HEK293 (cell line): ENCODE results near the gene ZBTB38.

ENCODE experiments used
- BCL11B ChIP-seq: fragments of 450-650 bp; formaldehyde crosslinking; IDR thresholded peaks from 2 replicates; pipeline ENCODE4 v1.5.1; 2016; ENCODE audit warnings: low read depth, missing biosample characterization, missing genetic modification characterization
- BCL6B ChIP-seq: fragments of 450-650 bp; formaldehyde crosslinking; IDR thresholded peaks from 2 replicates; pipeline ENCODE4 v1.5.1; 2017; ENCODE audit warnings: missing biosample characterization, missing genetic modification characterization
- INSM2 ChIP-seq: fragments of 450-650 bp; formaldehyde crosslinking; IDR thresholded peaks from 2 replicates; pipeline ENCODE4 v1.5.1; 2016; ENCODE audit warnings: missing biosample characterization, missing genetic modification characterization
- MYNN ChIP-seq: fragments of 450-650 bp; formaldehyde crosslinking; IDR thresholded peaks from 2 replicates; pipeline ENCODE4 v1.5.1; 2016; ENCODE audit warnings: missing biosample characterization, missing genetic modification characterization, borderline replicate concordance
- MZF1 ChIP-seq: fragments of 450-650 bp; formaldehyde crosslinking; IDR thresholded peaks from 2 replicates; pipeline ENCODE4 v1.5.1; 2017; ENCODE audit warnings: missing biosample characterization, missing genetic modification characterization, borderline replicate concordance
- SALL2 ChIP-seq: fragments of 450-650 bp; formaldehyde crosslinking; IDR thresholded peaks from 2 replicates; pipeline ENCODE4 v1.5.0; 2017; ENCODE audit warnings: missing biosample characterization, mild to moderate bottlenecking, missing genetic modification characterization, borderline replicate concordance
- SCRT1 ChIP-seq: fragments of 450-650 bp; formaldehyde crosslinking; IDR thresholded peaks from 2 replicates; pipeline ENCODE4 v1.5.1; 2016; ENCODE audit warnings: missing biosample characterization, missing genetic modification characterization, borderline replicate concordance
- SP2 ChIP-seq: fragments of 450-650 bp; formaldehyde crosslinking; IDR thresholded peaks from 2 replicates; pipeline ENCODE4 v1.5.1; 2016; ENCODE audit warnings: missing biosample characterization, missing genetic modification characterization
- YY2 ChIP-seq: fragments of 450-650 bp; formaldehyde crosslinking; IDR thresholded peaks from 2 replicates; pipeline ENCODE4 v1.5.1; 2016; ENCODE audit warnings: missing biosample characterization, missing genetic modification characterization
- ZBTB26 ChIP-seq: fragments of 450-650 bp; formaldehyde crosslinking; optimal IDR thresholded peaks from 2 replicates; pipeline ENCODE3; 2016; ENCODE audit warnings: missing biosample characterization, mild to moderate bottlenecking, missing genetic modification characterization
- ZNF133 ChIP-seq: fragments of 450-650 bp; formaldehyde crosslinking; IDR thresholded peaks from 2 replicates; pipeline ENCODE4 v1.5.1; 2016; ENCODE audit warnings: missing biosample characterization, missing genetic modification characterization
- ZNF138 ChIP-seq: fragments of 450-650 bp; formaldehyde crosslinking; IDR thresholded peaks from 2 replicates; pipeline ENCODE4 v1.5.1; 2016; ENCODE audit warnings: missing biosample characterization, missing genetic modification characterization, borderline replicate concordance
- ZNF23 ChIP-seq: fragments of 450-650 bp; formaldehyde crosslinking; IDR thresholded peaks from 2 replicates; pipeline ENCODE4 v1.5.1; 2016; ENCODE audit warnings: missing biosample characterization, missing genetic modification characterization, borderline replicate concordance
- ZNF26 ChIP-seq: fragments of 450-650 bp; formaldehyde crosslinking; IDR thresholded peaks from 2 replicates; pipeline ENCODE4 v1.5.1; 2016; ENCODE audit warnings: missing biosample characterization, missing genetic modification characterization
- ZNF335 ChIP-seq: fragments of 450-650 bp; formaldehyde crosslinking; conservative IDR thresholded peaks from 2 replicates; pipeline ENCODE4 v1.5.1; 2016; ENCODE audit warnings: missing biosample characterization, missing genetic modification characterization
- ZNF354C ChIP-seq: fragments of 450-650 bp; formaldehyde crosslinking; IDR thresholded peaks from 2 replicates; pipeline ENCODE4 v1.5.1; 2016; ENCODE audit warnings: missing biosample characterization, missing genetic modification characterization, low read depth, borderline replicate concordance
- ZNF391 ChIP-seq: fragments of 450-650 bp; formaldehyde crosslinking; IDR thresholded peaks from 2 replicates; pipeline ENCODE4 v1.5.1; 2016; ENCODE audit warnings: low read depth, missing biosample characterization, missing genetic modification characterization, borderline replicate concordance
- ZNF423 ChIP-seq: fragments of 450-650 bp; formaldehyde crosslinking; IDR thresholded peaks from 2 replicates; pipeline ENCODE4 v1.5.1; 2016; ENCODE audit warnings: missing biosample characterization, missing genetic modification characterization
- ZNF501 ChIP-seq: fragments of 450-650 bp; formaldehyde crosslinking; IDR thresholded peaks from 2 replicates; pipeline ENCODE4 v1.5.1; 2016; ENCODE audit warnings: missing biosample characterization, missing genetic modification characterization
- ZNF510 ChIP-seq: fragments of 450-650 bp; formaldehyde crosslinking; IDR thresholded peaks from 2 replicates; pipeline ENCODE4 v1.5.1; 2018; ENCODE audit warnings: mild to moderate bottlenecking, missing genetic modification characterization, missing biosample characterization; ENCODE audit not compliant: insufficient replicate concordance
- ZNF560 ChIP-seq: fragments of 450-650 bp; formaldehyde crosslinking; IDR thresholded peaks from 2 replicates; pipeline ENCODE4 v1.5.1; 2017; ENCODE audit warnings: missing biosample characterization, missing genetic modification characterization, borderline replicate concordance
- ZNF571 ChIP-seq: fragments of 450-650 bp; formaldehyde crosslinking; IDR thresholded peaks from 2 replicates; pipeline ENCODE4 v1.5.0; 2017; ENCODE audit warnings: missing biosample characterization, missing genetic modification characterization
- ZNF610 ChIP-seq: fragments of 450-650 bp; formaldehyde crosslinking; IDR thresholded peaks from 2 replicates; pipeline ENCODE4 v1.5.1; 2016; ENCODE audit warnings: missing biosample characterization, missing genetic modification characterization, borderline replicate concordance
- ZNF645 ChIP-seq: fragments of 450-650 bp; formaldehyde crosslinking; IDR thresholded peaks from 2 replicates; pipeline ENCODE4; 2016; ENCODE audit warnings: missing biosample characterization, missing genetic modification characterization
- ZNF658 ChIP-seq: fragments of 450-650 bp; formaldehyde crosslinking; IDR thresholded peaks from 2 replicates; pipeline ENCODE4; 2016; ENCODE audit warnings: missing biosample characterization, missing genetic modification characterization
- ZNF664 ChIP-seq: fragments of 450-650 bp; formaldehyde crosslinking; IDR thresholded peaks from 2 replicates; pipeline ENCODE4 v1.5.1; 2016; ENCODE audit warnings: missing biosample characterization, missing genetic modification characterization
- ZNF670 ChIP-seq: fragments of 450-650 bp; formaldehyde crosslinking; IDR thresholded peaks from 2 replicates; pipeline ENCODE4 v1.5.1; 2016; ENCODE audit warnings: missing biosample characterization, missing genetic modification characterization, low read depth
- ZNF704 ChIP-seq: fragments of 450-650 bp; formaldehyde crosslinking; IDR thresholded peaks from 2 replicates; pipeline ENCODE4 v1.5.1; 2016; ENCODE audit warnings: missing biosample characterization, missing genetic modification characterization
- ZNF768 ChIP-seq: fragments of 450-650 bp; formaldehyde crosslinking; IDR thresholded peaks from 2 replicates; pipeline ENCODE4 v1.5.1; 2018; ENCODE audit warnings: missing biosample characterization, mild to moderate bottlenecking, missing genetic modification characterization
- ZSCAN30 ChIP-seq: fragments of 450-650 bp; IDR thresholded peaks from 2 replicates; pipeline ENCODE4 v1.5.1; 2018; ENCODE audit warnings: missing biosample characterization, mild to moderate bottlenecking, missing genetic modification characterization, moderate library complexity
- ZSCAN5A ChIP-seq: fragments of 450-650 bp; formaldehyde crosslinking; IDR thresholded peaks from 2 replicates; pipeline ENCODE4 v1.5.1; 2016; ENCODE audit warnings: missing biosample characterization, missing genetic modification characterization

ZBTB38 gene

GRCh38 chr3:141384157-141384556, 15.9 kb downstream of the ZBTB38 start (continued):
- TF ChIP-seq ZNF501 (tag by site-specific recombination) (no peak), YY2 (tag by site-specific recombination) (no peak), ZNF610 (no peak), MZF1 (tag by site-specific recombination) (no peak), ZNF768 (no peak), ZNF571 (tag by site-specific recombination) (no peak), ZNF138 (tag by site-specific recombination) (no peak), SCRT1 (tag by site-specific recombination) (no peak), ZNF26 (tag by site-specific recombination) (no peak), ZNF658 (tag by site-specific recombination) (no peak), BCL6B (tag by site-specific recombination) (no peak), ZNF423 (tag by site-specific recombination) (peak; percentile 73), ZSCAN30 (tag by site-specific recombination) (peak; percentile 27; the same call in 1 of the 2 replicates), ZNF391 (tag by site-specific recombination) (no peak), SP2 (no peak), BCL11B (no peak), ZSCAN5A (tag by site-specific recombination) (no peak), MYNN (no peak), INSM2 (tag by site-specific recombination) (peak; percentile 71; the same call in 1 of the 2 replicates), ZNF23 (no peak), ZNF510 (no peak), ZNF670 (tag by site-specific recombination) (no peak), SALL2 (no peak), ZNF560 (tag by site-specific recombination) (no peak), ZNF664 (no peak), ZNF354C (tag by site-specific recombination) (no peak), ZNF645 (tag by site-specific recombination) (no peak), ZNF704 (tag by site-specific recombination) (no peak), ZNF335 (no peak), ZBTB26 (tag by site-specific recombination) (no peak), ZNF133 (tag by site-specific recombination) (no peak)
